ENCODE data around the gene PCDHB13. TPM values are rescaled to one million over a fixed set of nuclear protein-coding genes. Genes with fewer than 3 reads are reported as not detected.
"Not testable (repeated sequence)": the region's sequence is repeated elsewhere in the genome, so short reads cannot be mapped to it uniquely, and the experiment has no call there.

The PCDHB13 gene
- total RNA-seq, 1 donor from 2014 or later, result 0.33 TPM

DNA sequence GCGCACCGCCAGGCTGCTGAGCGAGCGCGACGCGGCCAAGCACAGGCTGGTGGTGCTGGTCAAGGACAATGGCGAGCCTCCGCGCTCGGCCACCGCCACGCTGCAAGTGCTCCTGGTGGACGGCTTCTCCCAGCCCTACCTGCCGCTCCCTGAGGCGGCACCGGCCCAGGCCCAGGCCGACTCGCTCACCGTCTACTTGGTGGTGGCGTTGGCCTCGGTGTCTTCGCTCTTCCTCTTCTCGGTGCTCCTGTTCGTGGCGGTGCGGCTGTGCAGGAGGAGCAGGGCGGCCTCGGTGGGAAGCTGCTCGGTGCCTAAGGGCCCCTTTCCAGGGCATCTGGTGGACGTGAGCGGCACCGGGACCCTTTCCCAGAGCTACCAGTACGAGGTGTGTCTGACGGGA lies 12.1 kb upstream of the PCDHB13 start:
- DNase-seq (ENCODE audit: low read depth, low spot score), result not testable (repeated sequence)

GRCh38 chr5:141208478-141208877 lies 5.2 kb upstream of the PCDHB13 start, which contains the start of gene PCDHB12:
PCDHB12 (plus strand) TSS chr5:141208719; CDS start chr5:141208908, 189 bp downstream.
- DNase-seq (ENCODE audit: low read depth, low spot score), result no peak

- not testable (repeated sequence) for DNase-seq (ENCODE audit: low read depth, low spot score)
These were observed 3.4 kb upstream of the PCDHB13 start for GRCh38 chr5:141210281-141210680.

DNA sequence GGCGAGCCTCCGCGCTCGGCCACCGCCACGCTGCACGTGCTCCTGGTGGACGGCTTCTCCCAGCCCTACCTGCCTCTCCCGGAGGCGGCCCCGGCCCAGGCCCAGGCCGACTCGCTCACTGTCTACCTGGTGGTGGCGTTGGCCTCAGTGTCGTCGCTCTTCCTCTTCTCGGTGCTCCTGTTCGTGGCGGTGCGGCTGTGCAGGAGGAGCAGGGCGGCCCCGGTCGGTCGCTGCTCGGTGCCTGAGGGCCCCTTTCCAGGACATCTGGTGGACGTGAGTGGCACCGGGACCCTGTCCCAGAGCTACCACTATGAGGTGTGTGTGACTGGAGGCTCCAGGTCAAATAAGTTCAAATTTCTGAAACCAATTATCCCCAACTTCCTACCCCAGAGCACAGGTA lies 2.9 kb upstream of the PCDHB13 start:
- not testable (repeated sequence) for DNase-seq (ENCODE audit: low read depth, low spot score)

DNA sequence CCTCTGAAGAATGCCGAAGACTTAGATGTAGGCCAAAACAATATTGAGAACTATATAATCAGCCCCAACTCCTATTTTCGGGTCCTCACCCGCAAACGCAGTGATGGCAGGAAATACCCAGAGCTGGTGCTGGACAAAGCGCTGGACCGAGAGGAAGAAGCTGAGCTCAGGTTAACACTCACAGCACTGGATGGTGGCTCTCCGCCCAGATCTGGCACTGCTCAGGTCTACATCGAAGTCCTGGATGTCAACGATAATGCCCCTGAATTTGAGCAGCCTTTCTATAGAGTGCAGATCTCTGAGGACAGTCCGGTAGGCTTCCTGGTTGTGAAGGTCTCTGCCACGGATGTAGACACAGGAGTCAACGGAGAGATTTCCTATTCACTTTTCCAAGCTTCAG lies 864 bp downstream of the PCDHB13 start:
- DNase-seq (ENCODE audit: low read depth, low spot score), result not testable (repeated sequence)

DNA sequence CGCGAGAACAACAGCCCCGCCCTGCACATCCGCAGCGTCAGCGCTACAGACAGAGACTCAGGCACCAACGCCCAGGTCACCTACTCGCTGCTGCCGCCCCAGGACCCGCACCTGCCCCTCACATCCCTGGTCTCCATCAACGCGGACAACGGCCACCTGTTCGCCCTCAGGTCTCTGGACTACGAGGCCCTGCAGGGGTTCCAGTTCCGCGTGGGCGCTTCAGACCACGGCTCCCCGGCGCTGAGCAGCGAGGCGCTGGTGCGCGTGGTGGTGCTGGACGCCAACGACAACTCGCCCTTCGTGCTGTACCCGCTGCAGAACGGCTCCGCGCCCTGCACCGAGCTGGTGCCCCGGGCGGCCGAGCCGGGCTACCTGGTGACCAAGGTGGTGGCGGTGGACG lies 1.8 kb downstream of the PCDHB13 start:
- not testable (repeated sequence) for DNase-seq (ENCODE audit: low read depth, low spot score)

DNA sequence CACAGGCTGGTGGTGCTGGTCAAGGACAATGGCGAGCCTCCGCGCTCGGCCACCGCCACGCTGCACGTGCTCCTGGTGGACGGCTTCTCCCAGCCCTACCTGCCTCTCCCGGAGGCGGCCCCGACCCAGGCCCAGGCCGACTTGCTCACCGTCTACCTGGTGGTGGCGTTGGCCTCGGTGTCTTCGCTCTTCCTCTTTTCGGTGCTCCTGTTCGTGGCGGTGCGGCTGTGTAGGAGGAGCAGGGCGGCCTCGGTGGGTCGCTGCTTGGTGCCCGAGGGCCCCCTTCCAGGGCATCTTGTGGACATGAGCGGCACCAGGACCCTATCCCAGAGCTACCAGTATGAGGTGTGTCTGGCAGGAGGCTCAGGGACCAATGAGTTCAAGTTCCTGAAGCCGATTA lies 2.3 kb downstream of the PCDHB13 start:
- not testable (repeated sequence) for DNase-seq (ENCODE audit: low read depth, low spot score)

DNA sequence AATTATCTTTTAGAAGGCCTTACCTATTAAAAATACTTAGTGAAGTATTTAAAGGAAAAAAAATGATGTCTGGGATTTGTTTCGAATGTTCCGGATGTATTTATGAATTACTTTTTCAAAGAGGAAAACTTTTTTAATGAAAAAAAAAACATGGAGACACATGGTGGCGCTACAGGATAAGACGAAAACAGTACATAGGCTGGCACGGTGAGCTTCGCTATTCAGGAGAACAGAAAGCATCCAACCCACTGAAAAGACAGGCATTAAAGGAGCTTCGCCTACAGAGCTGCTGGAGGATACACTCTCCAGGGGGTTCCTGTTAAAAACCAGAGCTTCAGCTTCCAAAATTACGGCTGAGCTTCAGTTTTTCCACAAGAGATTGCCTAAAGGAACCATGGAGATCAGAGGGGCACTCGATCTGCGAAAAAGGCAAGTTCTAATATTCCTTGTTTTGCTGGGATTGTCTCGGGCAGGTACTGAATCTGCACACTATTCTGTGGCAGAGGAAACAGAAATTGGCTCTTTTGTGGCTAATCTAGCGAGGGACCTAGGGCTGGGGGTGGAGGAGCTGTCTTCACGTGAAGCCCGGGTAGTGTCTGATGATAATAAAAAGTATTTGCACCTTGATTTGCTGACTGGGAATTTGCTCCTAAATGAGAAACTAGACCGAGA lies 9.5 kb downstream of the PCDHB13 start, which contains the start of gene PCDHB14:
TSS of gene PCDHB14 (plus strand) at position 232 of the 672 bp plus-strand sequence. CDS start at position 395, 163 bp downstream.
- no peak for DNase-seq (ENCODE audit: low read depth, low spot score)

DNA sequence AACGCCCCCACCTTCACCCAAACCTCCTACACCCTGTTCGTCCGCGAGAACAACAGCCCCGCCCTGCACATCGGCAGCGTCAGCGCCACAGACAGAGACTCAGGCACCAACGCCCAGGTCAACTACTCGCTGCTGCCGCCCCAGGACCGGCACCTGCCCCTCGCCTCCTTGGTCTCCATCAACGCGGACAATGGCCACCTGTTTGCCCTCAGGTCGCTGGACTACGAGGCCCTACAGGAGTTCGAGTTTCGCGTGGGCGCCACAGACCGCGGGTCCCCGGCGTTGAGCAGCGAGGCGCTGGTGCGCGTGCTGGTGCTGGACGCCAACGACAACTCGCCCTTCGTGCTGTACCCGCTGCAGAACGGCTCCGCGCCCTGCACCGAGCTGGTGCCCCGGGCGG lies 11.1 kb downstream of the PCDHB13 start:
- not testable (repeated sequence) for DNase-seq (ENCODE audit: low read depth, low spot score)

GRCh38 chr5:141225421-141225820 lies 11.7 kb downstream of the PCDHB13 start:
- DNase-seq (ENCODE audit: low read depth, low spot score), result not testable (repeated sequence)

DNA sequence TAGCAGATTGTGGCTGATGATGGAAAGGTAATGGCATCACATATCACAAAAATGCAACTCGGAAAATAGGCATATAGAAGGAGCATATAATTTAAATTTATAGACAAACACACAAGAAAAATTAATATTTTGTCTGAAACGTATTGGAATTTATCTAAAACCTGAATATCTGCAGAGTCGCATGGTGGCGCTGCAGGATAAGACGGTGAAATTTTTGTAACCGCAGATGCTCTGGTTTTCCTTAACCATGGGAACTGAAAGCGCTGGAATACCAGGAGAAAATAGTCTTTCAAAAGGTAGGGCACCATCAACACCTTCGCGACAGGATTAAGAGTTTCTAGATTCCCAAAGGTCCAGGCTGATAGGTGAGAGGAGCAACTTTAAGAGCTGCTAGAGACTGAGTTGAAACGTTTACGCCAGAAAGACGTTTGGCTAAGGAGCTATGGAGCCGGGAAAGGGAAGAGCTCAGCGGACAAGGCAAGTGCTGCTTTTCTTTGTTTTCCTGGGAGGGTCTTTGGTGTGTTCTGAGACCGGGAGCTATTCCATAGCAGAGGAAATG lies 20.5 kb downstream of the PCDHB13 start:
- no peak for DNase-seq (ENCODE audit: low read depth, low spot score)

- not testable (repeated sequence) for DNase-seq (ENCODE audit: low read depth, low spot score)
These were observed 22.2 kb downstream of the PCDHB13 start for GRCh38 chr5:141235922-141236321.

GRCh38 chr5:141236516-141237313 lies 23.0 kb downstream of the PCDHB13 start:
- DNase-seq (ENCODE audit: low read depth, low spot score), result no peak

DNA sequence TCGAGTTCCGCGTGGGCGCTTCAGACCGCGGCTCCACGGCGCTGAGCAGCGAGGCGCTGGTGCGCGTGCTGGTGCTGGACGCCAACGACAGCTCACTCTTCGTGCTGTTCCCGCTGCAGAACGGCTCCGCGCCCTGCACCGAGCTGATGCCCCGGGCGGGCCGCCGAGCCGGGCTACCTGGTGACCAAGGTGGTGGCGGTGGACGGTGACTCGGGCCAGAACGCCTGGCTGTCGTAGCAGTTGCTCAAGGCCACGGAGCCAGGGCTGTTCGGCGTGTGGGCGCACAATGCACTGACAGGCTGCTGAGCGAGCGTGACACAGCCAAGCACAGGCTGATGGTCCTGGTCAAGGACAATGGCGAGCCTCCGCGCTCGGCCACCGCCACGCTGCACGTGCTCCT lies 27.8 kb downstream of the PCDHB13 start:
- DNase-seq (ENCODE audit: low read depth, low spot score), result no peak

- no peak for DNase-seq (ENCODE audit: low read depth, low spot score)
These were observed 31.6 kb downstream of the PCDHB13 start, which contains the start of gene PCDHB15 for GRCh38 chr5:141245250-141245717. PCDHB15 (plus strand) TSS chr5:141245395; CDS start chr5:141245579, 184 bp downstream.

DNA sequence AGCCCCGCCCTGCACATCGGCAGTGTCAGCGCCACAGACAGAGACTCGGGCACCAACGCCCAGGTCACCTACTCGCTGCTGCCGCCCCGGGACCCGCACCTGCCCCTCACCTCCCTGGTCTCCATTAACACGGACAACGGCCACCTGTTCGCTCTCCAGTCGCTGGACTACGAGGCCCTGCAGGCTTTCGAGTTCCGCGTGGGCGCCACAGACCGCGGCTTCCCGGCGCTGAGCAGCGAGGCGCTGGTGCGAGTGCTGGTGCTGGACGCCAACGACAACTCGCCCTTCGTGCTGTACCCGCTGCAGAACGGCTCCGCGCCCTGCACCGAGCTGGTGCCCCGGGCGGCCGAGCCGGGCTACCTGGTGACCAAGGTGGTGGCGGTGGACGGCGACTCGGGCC lies 33.3 kb downstream of the PCDHB13 start:
- not testable (repeated sequence) for DNase-seq (ENCODE audit: low read depth, low spot score)

- not testable (repeated sequence) for DNase-seq (ENCODE audit: low read depth, low spot score)
These were observed 33.7 kb downstream of the PCDHB13 start for GRCh38 chr5:141247434-141247833.

GRCh38 chr5:141250576-141250975 lies 36.9 kb downstream of the PCDHB13 start:
- no peak for DNase-seq (ENCODE audit: low read depth, low spot score)

DNA sequence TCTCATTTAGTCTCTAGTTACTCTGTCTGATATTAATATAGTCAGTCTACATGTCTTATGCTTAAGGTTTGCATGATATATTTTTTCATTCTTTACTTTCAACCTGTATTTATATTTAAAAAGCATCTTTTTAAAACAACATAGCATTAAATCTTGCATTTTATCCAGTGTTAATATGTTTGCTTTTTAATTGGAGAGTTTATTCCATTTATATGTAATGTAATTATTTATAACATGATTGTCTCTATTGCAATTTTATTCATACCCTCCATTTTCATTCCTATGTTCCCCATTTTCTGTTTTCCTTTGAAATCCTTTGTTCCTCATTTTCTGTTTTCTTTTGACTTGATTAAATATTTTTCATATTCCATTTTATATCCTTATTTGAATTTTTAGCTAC lies 44.7 kb downstream of the PCDHB13 start:
- DNase-seq (ENCODE audit: low read depth, low spot score), result no peak

DNA sequence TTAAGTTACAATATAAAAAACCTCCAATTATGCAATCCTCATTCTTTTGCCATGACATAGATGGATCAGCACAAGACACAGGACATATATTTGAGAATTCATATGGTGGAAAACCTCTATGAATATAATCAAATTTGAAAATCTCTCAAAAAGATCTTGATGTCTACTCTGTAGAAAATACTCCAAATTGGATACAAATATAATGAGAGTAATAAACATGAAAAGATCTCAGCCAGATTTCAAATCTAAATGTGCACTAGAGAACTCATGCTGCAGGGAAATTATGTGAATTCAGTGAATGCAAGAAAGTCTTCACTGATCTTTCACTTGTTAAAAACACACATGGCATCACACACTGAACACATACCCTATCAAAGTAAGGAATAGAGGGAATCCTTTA lies 45.2 kb downstream of the PCDHB13 start:
- DNase-seq (ENCODE audit: low read depth, low spot score), result no peak

DNA sequence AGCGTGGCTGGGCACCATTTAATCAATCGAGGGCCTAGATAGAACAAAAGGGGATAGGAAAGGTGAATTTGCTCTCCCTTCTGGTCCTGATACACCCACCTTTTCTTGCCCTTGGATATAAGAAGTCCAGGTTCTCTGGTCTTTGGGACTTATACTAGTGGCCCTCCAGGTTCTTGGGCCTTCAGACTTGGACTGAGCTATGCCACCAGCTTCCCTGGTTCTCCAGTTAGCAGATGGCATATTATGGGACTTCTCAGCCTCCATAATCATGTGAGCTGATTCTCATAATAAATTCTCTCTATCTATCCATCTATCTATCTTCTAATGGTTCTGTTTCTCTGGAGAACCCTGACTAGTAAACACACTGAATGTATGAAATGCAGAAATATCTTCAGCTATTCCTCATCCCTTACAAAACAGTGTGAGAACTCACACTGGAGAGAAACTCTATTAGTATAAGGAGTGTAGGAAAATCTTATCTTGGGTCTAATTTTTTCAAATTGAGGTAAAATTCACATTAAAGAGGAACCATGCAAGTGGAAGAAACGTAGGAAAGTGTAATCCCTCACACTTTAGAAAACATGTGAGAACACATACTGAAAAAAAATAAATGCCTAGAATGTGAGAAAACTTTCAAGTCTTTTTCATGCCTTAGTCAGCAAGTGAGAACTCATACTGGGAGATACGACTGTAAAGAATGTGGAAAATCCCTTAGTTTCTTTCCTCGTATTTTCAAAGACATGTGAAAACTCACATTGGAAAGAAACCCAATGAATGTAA lies 46.9 kb downstream of the PCDHB13 start:
- DNase-seq (ENCODE audit: low read depth, low spot score), result no peak
